Measurements from ENCODE around the gene UMPS. TPM values are rescaled to one million over a fixed set of nuclear protein-coding genes. Genes with fewer than 3 reads are reported as not detected.

Gene UMPS
- total and polyA plus RNA-seq, 2 experiments from 2014 or later = 44.1 to 48.8 TPM

DNA sequence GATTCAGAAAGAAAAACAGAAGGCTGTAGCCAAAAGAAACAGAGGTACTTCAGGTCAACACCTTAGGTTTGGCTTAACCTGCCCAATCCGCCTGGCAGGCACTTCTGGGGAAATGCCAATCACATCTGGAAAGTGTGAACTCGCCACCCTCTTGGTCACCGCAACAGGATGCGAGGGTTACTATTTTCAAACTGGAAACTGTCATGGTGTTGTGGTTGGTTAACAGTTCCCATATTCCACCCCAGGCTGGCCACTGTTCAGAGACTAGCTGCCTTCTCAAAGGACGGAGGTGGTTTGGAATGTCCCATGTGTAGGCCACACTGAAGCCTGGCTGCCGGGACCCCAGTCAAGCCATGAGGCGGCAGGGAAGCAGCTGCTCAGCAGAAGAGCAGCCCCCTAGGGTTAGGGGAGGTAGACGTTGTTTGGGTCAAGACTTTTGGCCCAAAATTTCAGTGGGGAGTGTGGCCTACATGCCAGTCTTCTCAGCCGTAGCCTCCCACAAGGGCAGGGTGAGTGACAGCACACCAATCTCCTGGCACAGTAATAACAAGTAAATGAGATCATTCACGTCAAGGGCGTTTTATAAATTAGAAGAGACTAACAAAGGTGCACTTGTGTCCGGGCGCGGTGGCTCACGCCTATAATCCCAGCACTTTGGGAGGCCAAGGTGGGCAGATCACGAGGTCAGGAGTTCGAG is 54.6 kb downstream of the UMPS start:
- H3K4me2 ChIP-seq = no peak overlapping the region
- H3K4me3 ChIP-seq = no peak overlapping the region
- no peak for ATAC-seq
- H3K4me1 Mint-ChIP-seq = peaks cover 27% of the 10 kb centered on the region
- H3K27me3 Mint-ChIP-seq (ENCODE audit: insufficient read depth, low read depth, poor library complexity) = no peaks in the 10 kb centered on the region
- H3K27ac ChIP-seq (ENCODE audit: low read depth) = peak overlapping the region; percentile 45; the same call in 1 of the 2 replicates
- H3F3A ChIP-seq (replicated peaks; ENCODE audit: low read depth) = 0 out of 2 replicates have a peak, but pooled peaks cover 7% of the 10 kb centered on the region
- no peaks in the 10 kb centered on the region for H3K9me2 ChIP-seq (ENCODE audit: insufficient read depth)
- no peak overlapping the region for H2AFZ ChIP-seq
- no peak overlapping the region for H3K27ac Mint-ChIP-seq
- TF ChIP-seq POLR2AphosphoS5 (IDR thresholded peaks at IDR 0.05; ENCODE audit: low read depth) (no peak), EZH2phosphoT487 (IDR thresholded peaks at IDR 0.05; ENCODE audit: unreplicated experiment) (no peak), EZH2 (IDR thresholded peaks at IDR 0.05; ENCODE audit: low read depth, unreplicated experiment) (no peak), JUNB (IDR thresholded peaks at IDR 0.05; ENCODE audit: unreplicated experiment) (no peak), ZNF114 (CRISPR knock-in tag; IDR thresholded peaks at IDR 0.05) (no peak)
- TF ChIP-seq, protein P1, sequence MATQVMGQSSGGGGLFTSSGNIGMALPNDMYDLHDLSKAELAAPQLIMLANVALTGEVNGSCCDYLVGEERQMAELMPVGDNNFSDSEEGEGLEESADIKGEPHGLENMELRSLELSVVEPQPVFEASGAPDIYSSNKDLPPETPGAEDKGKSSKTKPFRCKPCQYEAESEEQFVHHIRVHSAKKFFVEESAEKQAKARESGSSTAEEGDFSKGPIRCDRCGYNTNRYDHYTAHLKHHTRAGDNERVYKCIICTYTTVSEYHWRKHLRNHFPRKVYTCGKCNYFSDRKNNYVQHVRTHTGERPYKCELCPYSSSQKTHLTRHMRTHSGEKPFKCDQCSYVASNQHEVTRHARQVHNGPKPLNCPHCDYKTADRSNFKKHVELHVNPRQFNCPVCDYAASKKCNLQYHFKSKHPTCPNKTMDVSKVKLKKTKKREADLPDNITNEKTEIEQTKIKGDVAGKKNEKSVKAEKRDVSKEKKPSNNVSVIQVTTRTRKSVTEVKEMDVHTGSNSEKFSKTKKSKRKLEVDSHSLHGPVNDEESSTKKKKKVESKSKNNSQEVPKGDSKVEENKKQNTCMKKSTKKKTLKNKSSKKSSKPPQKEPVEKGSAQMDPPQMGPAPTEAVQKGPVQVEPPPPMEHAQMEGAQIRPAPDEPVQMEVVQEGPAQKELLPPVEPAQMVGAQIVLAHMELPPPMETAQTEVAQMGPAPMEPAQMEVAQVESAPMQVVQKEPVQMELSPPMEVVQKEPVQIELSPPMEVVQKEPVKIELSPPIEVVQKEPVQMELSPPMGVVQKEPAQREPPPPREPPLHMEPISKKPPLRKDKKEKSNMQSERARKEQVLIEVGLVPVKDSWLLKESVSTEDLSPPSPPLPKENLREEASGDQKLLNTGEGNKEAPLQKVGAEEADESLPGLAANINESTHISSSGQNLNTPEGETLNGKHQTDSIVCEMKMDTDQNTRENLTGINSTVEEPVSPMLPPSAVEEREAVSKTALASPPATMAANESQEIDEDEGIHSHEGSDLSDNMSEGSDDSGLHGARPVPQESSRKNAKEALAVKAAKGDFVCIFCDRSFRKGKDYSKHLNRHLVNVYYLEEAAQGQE (IDR thresholded peaks at IDR 0.05; ENCODE audit: unreplicated experiment) = no peak
- H3K79me2 ChIP-seq (replicated peaks; ENCODE audit: insufficient read depth) = peaks cover 40% of the 10 kb centered on the region
- no peaks in the 10 kb centered on the region for H3K27me3 ChIP-seq (ENCODE audit: insufficient read depth)
- H3K4me3 Mint-ChIP-seq = no peak overlapping the region
- peaks cover 10% of the 10 kb centered on the region; the same call in 1 of the 2 replicates for H3K36me3 ChIP-seq (ENCODE audit: insufficient read depth)
- peaks cover 30% of the 10 kb centered on the region for H3K36me3 Mint-ChIP-seq (ENCODE audit: low read depth)
- DNase-seq (ENCODE audit: low spot score) = no peak
- H3K9me3 Mint-ChIP-seq = no peaks in the 10 kb centered on the region
- H4K20me1 ChIP-seq (replicated peaks; ENCODE audit: insufficient read depth) = peaks cover 2% of the 10 kb centered on the region; the same call in 1 of the 2 replicates
- peaks cover 22% of the 10 kb centered on the region for H3K4me1 ChIP-seq (ENCODE audit: insufficient read depth)

DNA sequence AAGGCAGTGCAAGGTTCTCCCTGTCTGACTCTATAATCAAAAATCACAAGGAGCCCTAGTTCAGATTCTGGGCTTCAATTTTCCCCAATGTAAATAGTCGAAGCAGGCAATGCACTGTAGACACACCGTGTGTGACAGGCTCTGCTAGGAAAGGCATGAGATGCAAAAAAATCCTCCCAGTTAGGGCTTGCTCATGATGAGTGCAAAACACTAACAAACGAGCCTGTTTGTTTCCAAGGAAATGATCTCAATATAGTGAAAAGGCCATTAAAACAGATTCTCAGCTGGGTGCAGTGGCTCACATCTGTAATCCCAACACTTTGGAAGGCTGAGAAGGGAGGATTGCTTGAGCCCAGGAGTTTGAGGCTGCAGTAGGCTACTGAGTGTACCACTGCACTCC is 55.7 kb downstream of the UMPS start:
- H3K36me3 Mint-ChIP-seq (ENCODE audit: low read depth) = peaks cover 33% of the 10 kb centered on the region
- Histone ChIP-seq H3F3A (replicated peaks; ENCODE audit: low read depth) (0 out of 2 replicates have a peak, but pooled peaks cover 10% of the 10 kb centered on the region), H3K36me3 (ENCODE audit: insufficient read depth) (peaks cover 14% of the 10 kb centered on the region), H3K27me3 (ENCODE audit: insufficient read depth) (no peaks in the 10 kb centered on the region), H3K4me1 (ENCODE audit: insufficient read depth) (peaks cover 12% of the 10 kb centered on the region), H3K79me2 (replicated peaks; ENCODE audit: insufficient read depth) (peaks cover 46% of the 10 kb centered on the region), H3K9me2 (ENCODE audit: insufficient read depth) (no peaks in the 10 kb centered on the region), H3K27ac (ENCODE audit: low read depth) (peak overlapping the region; percentile 45), H3K4me2 (no peak overlapping the region), H3K4me3 (no peak overlapping the region), H4K20me1 (replicated peaks; ENCODE audit: insufficient read depth) (peaks cover 8% of the 10 kb centered on the region; the same call in 1 of the 2 replicates), H2AFZ (no peak overlapping the region)
- H3K4me3 Mint-ChIP-seq = no peak overlapping the region
- DNase-seq (ENCODE audit: low spot score) (no peak), ATAC-seq (no peak)
- H3K4me1 Mint-ChIP-seq = peaks cover 18% of the 10 kb centered on the region
- no peak overlapping the region for H3K27ac Mint-ChIP-seq
- H3K27me3 Mint-ChIP-seq (ENCODE audit: insufficient read depth, low read depth, poor library complexity) = no peaks in the 10 kb centered on the region
- TF ChIP-seq, protein P2, sequence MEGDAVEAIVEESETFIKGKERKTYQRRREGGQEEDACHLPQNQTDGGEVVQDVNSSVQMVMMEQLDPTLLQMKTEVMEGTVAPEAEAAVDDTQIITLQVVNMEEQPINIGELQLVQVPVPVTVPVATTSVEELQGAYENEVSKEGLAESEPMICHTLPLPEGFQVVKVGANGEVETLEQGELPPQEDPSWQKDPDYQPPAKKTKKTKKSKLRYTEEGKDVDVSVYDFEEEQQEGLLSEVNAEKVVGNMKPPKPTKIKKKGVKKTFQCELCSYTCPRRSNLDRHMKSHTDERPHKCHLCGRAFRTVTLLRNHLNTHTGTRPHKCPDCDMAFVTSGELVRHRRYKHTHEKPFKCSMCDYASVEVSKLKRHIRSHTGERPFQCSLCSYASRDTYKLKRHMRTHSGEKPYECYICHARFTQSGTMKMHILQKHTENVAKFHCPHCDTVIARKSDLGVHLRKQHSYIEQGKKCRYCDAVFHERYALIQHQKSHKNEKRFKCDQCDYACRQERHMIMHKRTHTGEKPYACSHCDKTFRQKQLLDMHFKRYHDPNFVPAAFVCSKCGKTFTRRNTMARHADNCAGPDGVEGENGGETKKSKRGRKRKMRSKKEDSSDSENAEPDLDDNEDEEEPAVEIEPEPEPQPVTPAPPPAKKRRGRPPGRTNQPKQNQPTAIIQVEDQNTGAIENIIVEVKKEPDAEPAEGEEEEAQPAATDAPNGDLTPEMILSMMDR (conservative IDR thresholded peaks at IDR 0.05; ENCODE audit: low read depth in 2 of 2) = no peak
- no peak for TF ChIP-seq EZH2phosphoT487 (IDR thresholded peaks at IDR 0.05; ENCODE audit: unreplicated experiment)
- no peak for TF ChIP-seq CREB1 (CRISPR knock-in tag; IDR thresholded peaks at IDR 0.05; ENCODE audit: low read depth)
- TF ChIP-seq, protein P3, sequence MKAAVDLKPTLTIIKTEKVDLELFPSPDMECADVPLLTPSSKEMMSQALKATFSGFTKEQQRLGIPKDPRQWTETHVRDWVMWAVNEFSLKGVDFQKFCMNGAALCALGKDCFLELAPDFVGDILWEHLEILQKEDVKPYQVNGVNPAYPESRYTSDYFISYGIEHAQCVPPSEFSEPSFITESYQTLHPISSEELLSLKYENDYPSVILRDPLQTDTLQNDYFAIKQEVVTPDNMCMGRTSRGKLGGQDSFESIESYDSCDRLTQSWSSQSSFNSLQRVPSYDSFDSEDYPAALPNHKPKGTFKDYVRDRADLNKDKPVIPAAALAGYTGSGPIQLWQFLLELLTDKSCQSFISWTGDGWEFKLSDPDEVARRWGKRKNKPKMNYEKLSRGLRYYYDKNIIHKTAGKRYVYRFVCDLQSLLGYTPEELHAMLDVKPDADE (IDR thresholded peaks at IDR 0.05) = no peak
- TF ChIP-seq, protein P1 (IDR thresholded peaks at IDR 0.05; ENCODE audit: unreplicated experiment) = no peak
- TF ChIP-seq ZNF331 (CRISPR knock-in tag; IDR thresholded peaks at IDR 0.05; ENCODE audit: low read depth) = no peak
- TF ChIP-seq STAT1 (IDR thresholded peaks at IDR 0.05; ENCODE audit: unreplicated experiment) = no peak
- no peaks in the 10 kb centered on the region for H3K9me3 Mint-ChIP-seq

Measured in GM23338 (cell line).